Small intestine (tissue), 7 donors: Measurements from ENCODE around the gene TMEM254. TPM values are rescaled to one million over a fixed set of nuclear protein-coding genes. Genes with fewer than 3 reads are reported as not detected.
A peak's percentile ranks its signal among the peaks of the same experiment; 100 is the strongest.
"Not testable (repeated sequence)": the region's sequence is repeated elsewhere in the genome, so short reads cannot be mapped to it uniquely, and the experiment has no call there.

Source experiments
- DNase-seq, 2 donors: peaks; one replicate each; pipeline versions ENCODE4 v3.0.0 to v3.0.0-alpha.2; 2013
- FAIRE-seq: peaks from 2 replicates; lab custom pipeline; 2012; peaks lifted over from hg19 to GRCh38; lab: Jason Lieb, UNC
- H3K27ac ChIP-seq, 3 donors: one replicate each; pipeline ENCODE4 v1.5.1; 2013; ENCODE audit warnings: low read length in 2 of 3, mild to moderate bottlenecking in 2 of 3, control low read depth in 1 of 3, inconsistent platforms in 1 of 3, low read depth in 1 of 3, moderate library complexity in 1 of 3
- H3K27me3 ChIP-seq, 3 donors: one replicate each; pipeline ENCODE4 v1.6.1; 2013; ENCODE audit warnings: low read length in 3 of 3, inconsistent platforms in 1 of 3; ENCODE audit not compliant: control insufficient read depth in 3 of 3, insufficient read depth in 3 of 3
- H3K36me3 ChIP-seq, 3 donors: one replicate each; pipeline ENCODE4 v1.6.1; 2013; ENCODE audit warnings: low read length in 3 of 3, inconsistent platforms in 1 of 3, low read depth in 1 of 3, mild to moderate bottlenecking in 1 of 3, moderate library complexity in 1 of 3; ENCODE audit not compliant: control insufficient read depth in 3 of 3, insufficient read depth in 2 of 3
- H3K4me1 ChIP-seq, 3 donors: one replicate each; pipeline ENCODE4 v1.6.1; 2013; ENCODE audit warnings: low read length in 2 of 3, inconsistent platforms in 1 of 3, low read depth in 1 of 3, mild to moderate bottlenecking in 1 of 3, moderate library complexity in 1 of 3; ENCODE audit not compliant: control insufficient read depth in 3 of 3, insufficient read depth in 2 of 3
- H3K4me3 ChIP-seq, 3 donors: one replicate each; pipeline ENCODE4 v1.5.1; 2013; ENCODE audit warnings: low read length in 3 of 3, control low read depth in 1 of 3, inconsistent platforms in 1 of 3, low read depth in 1 of 3, mild to moderate bottlenecking in 1 of 3, moderate library complexity in 1 of 3
- H3K9me3 ChIP-seq, 2 donors: one replicate each; pipeline ENCODE4 v1.6.1; 2013; ENCODE audit warnings: low read depth in 1 of 2, low read length in 1 of 2; ENCODE audit not compliant: control insufficient read depth in 2 of 2, insufficient read depth in 1 of 2
- WGBS, 3 donors: extraction: QIAGEN DNeasy Blood & Tissue Kit; methylation state at CpG; one replicate each; pipeline ENCODE4 v1.1.7; 2013; 5-methylcytosine and 5-hydroxymethylcytosine counted together
- polyA plus RNA-seq, 4 donors: library from polyadenylated mRNA; stranded (reverse) in 3 of 4; unstranded in 1 of 4; fragments of 200-250 nt in 3 of 4; fragments of 120-200 nt in 1 of 4; gene quantifications; one replicate each; pipeline versions ENCODE4 v1.2.1 to v1.2.3, GENCODE V29; 2013
- donor health status: healthy with polysubstance abuse.
- donor health status: control.
- donor health status: control.
- donor health status: Bipolar disorder and iron deficiency.
- donor health status: healthy.

Gene TMEM254
- polyA plus RNA-seq, 4 donors: 10.7 to 56.7 (median 17.4) TPM

DNA sequence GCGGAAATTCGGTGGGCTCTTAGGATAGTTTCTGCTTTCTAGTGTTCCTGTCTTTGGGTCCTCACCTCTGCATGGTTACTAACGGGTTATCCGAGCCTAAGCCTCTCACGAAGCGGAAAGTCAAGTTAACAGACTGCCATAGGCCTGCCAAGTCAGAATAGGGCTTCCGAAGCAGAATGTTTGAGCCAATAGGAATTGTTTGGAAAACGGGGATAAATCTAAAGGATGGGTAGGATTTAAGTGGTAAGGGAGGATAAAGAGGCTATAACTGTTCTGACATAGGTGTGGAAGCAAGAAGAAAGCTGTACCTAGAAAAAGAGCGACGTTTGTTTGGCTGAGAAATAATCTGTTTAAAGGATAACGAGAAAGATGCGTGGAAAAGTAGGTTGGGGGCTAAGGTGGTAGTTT lies 851 bp downstream of the TMEM254 start:
- no peaks in the 10 kb centered on the region for H3K4me1 ChIP-seq
- FAIRE-seq: no peak
- no peaks in the 10 kb centered on the region for H3K9me3 ChIP-seq
- H3K27ac ChIP-seq: peak overlapping the region in 2 of 3 donors; percentile 91 to 93
- DNase-seq: no peak
- H3K27me3 ChIP-seq: no peaks in the 10 kb centered on the region
- peaks cover 0 to 12% (median 0%) of the 10 kb centered on the region in 3 donors for H3K36me3 ChIP-seq
- WGBS, 3 donors: 1 to 3% (median 1%) methylated on average over 12 of the region's 12 CpGs
- H3K4me3 ChIP-seq: peak overlapping the region; percentile 59 to 74 (median 66)

DNA sequence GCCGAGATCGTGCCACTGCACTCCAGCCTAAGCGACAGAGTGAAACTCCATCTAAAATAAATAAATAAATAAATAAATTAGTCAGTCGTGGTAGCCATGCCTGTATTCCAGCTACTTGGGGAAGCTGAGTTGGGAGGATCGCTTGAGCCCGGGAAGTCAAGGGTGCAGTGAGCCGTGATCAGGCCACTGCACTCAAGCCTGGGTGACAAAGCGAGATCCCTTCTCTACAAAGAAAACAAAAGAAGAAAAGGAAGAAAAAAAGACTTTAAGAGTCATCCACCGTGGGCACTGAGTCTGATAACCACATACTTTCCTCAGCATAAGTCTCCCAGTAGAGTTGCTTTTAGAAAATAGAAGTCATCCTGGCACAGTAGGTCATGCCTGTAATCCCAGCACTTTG lies 2.6 kb downstream of the TMEM254 start:
- no peak overlapping the region for H3K27ac ChIP-seq

GRCh38 chr10:80081801-80082750 lies 3.6 kb downstream of the TMEM254 start:
- no peak for FAIRE-seq
- WGBS, 3 donors: 61 to 74% (median 70%) methylated on average over 5 of the region's 5 CpGs
- no peaks in the 10 kb centered on the region for H3K4me1 ChIP-seq

More for the DNA sequence above, 2.6 kb downstream of the TMEM254 start:
- no peaks in the 10 kb centered on the region for H3K9me3 ChIP-seq
- WGBS, 3 donors: 85 to 92% (median 90%) methylated on average over 9 of the region's 9 CpGs
- H3K4me3 ChIP-seq: no peak overlapping the region
- peaks cover 0 to 15% (median 0%) of the 10 kb centered on the region in 3 donors for H3K36me3 ChIP-seq
- H3K4me1 ChIP-seq: no peaks in the 10 kb centered on the region
- H3K27me3 ChIP-seq: no peaks in the 10 kb centered on the region
- DNase-seq: no peak
- FAIRE-seq: no peak

GRCh38 chr10:80090121-80090520 lies 11.7 kb downstream of the TMEM254 start:
- H3K4me3 ChIP-seq: no peak overlapping the region
- H3K27ac ChIP-seq: no peak overlapping the region
- H3K27me3 ChIP-seq: no peaks in the 10 kb centered on the region
- H3K9me3 ChIP-seq: no peaks in the 10 kb centered on the region
- DNase-seq (no peak), FAIRE-seq (no peak)
- 78 to 86% (median 82%) methylated on average over 2 of the region's 2 CpGs for WGBS, 3 donors
- H3K4me1 ChIP-seq: no peaks in the 10 kb centered on the region
- H3K36me3 ChIP-seq: peaks cover 0 to 12% (median 0%) of the 10 kb centered on the region in 3 donors

More at GRCh38 chr10:80081801-80082750, 3.6 kb downstream of the TMEM254 start:
- H3K27ac ChIP-seq: no peak overlapping the region
- H3K36me3 ChIP-seq: peaks cover 0 to 16% (median 0%) of the 10 kb centered on the region in 3 donors
- H3K27me3 ChIP-seq: no peaks in the 10 kb centered on the region
- H3K4me3 ChIP-seq: no peak overlapping the region
- no peak for DNase-seq
- no peaks in the 10 kb centered on the region for H3K9me3 ChIP-seq

- no peaks in the 10 kb centered on the region for H3K9me3 ChIP-seq
- 53 to 75% (median 65%) methylated on average over 2 of the region's 2 CpGs for WGBS, 3 donors
- FAIRE-seq (no peak), DNase-seq (no peak)
- H3K27ac ChIP-seq: no peak overlapping the region
- H3K4me3 ChIP-seq: no peak overlapping the region
- H3K27me3 ChIP-seq: no peaks in the 10 kb centered on the region
- no peaks in the 10 kb centered on the region for H3K4me1 ChIP-seq
- peaks cover 0 to 6% (median 0%) of the 10 kb centered on the region in 3 donors for H3K36me3 ChIP-seq
These were observed 15.8 kb downstream of the TMEM254 start for GRCh38 chr10:80094231-80094630.

DNA sequence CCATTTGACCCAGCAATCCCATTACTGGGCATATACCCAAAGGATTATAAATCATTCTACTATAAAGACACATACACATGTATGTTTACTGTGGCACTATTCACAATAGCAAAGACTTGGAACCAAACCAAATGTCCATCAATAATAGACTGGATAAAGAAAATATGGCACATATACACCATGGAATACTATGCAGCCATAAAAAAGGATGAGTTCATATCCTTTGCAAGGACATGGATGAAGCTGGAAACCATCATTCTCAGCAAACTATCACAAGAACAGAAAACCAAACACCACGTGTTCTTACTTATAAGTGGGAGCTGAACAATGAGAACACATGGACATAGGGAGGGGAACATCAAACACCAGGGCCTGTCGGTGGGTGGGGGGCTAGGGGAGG lies 19.8 kb downstream of the TMEM254 start:
- not testable (repeated sequence) for H3K9me3 ChIP-seq, H3K4me1 ChIP-seq, H3K27ac ChIP-seq, H3K27me3 ChIP-seq, FAIRE-seq, DNase-seq, H3K4me3 ChIP-seq, H3K36me3 ChIP-seq
- 89 to 97% (median 91%) methylated on average over 2 of the region's 2 CpGs for WGBS, 3 donors

- not testable (repeated sequence) for H3K27me3 ChIP-seq, H3K4me1 ChIP-seq, FAIRE-seq, H3K36me3 ChIP-seq, H3K4me3 ChIP-seq, H3K9me3 ChIP-seq, DNase-seq, H3K27ac ChIP-seq
- WGBS, 3 donors: 80 to 87% (median 83%) methylated on average over 8 of the region's 8 CpGs
These were observed 20.8 kb downstream of the TMEM254 start for GRCh38 chr10:80099295-80099694.

- Histone ChIP-seq H3K4me3 (no peak overlapping the region), H3K36me3 (no peaks in the 10 kb centered on the region), H3K27ac (no peak overlapping the region), H3K4me1 (peaks cover 0 to 6% (median 5%) of the 10 kb centered on the region in 3 donors), H3K27me3 (no peaks in the 10 kb centered on the region), H3K9me3 (no peaks in the 10 kb centered on the region)
- FAIRE-seq: no peak
- WGBS, 3 donors: 93 to 96% (median 94%) methylated on average over 9 of the region's 9 CpGs
- no peak for DNase-seq
These were observed 21.7 kb downstream of the TMEM254 start for GRCh38 chr10:80100116-80100515.
